Effector CD8-positive, alpha-beta T cell (primary cell): ENCODE data around the gene SPTBN5.

Experiments
- DNase-seq: peaks from one replicate; lab custom pipeline; 2025; lab: John Stamatoyannopoulos, UW

SPTBN5 gene

GRCh38 chr15:41904541-41905005 is 10.7 kb upstream of the SPTBN5 start:
- DNase-seq = peak; percentile 50

- DNase-seq = no peak
Observed at GRCh38 chr15:41903782-41904181, 9.9 kb upstream of the SPTBN5 start.

- DNase-seq = no peak
Observed at GRCh38 chr15:41901431-41901830, 7.6 kb upstream of the SPTBN5 start.

- no peak for DNase-seq
Observed at GRCh38 chr15:41900526-41901380, 6.9 kb upstream of the SPTBN5 start.

- no peak for DNase-seq
Observed at GRCh38 chr15:41899854-41900442, 6.1 kb upstream of the SPTBN5 start.

GRCh38 chr15:41897363-41897799 is 3.5 kb upstream of the SPTBN5 start:
- DNase-seq = no peak

GRCh38 chr15:41896566-41896965 is 2.7 kb upstream of the SPTBN5 start:
- DNase-seq = no peak

- no peak for DNase-seq
Observed at GRCh38 chr15:41895957-41896356, 2.1 kb upstream of the SPTBN5 start.

- DNase-seq = no peak
Observed at GRCh38 chr15:41895491-41895890, 1.6 kb upstream of the SPTBN5 start.

GRCh38 chr15:41894791-41895463 is 1.1 kb upstream of the SPTBN5 start:
- DNase-seq = peak; percentile 67

GRCh38 chr15:41894251-41894790 is 468 bp upstream of the SPTBN5 start:
- no peak for DNase-seq

GRCh38 chr15:41892621-41893421 is 1.0 kb downstream of the SPTBN5 start:
- DNase-seq = no peak

- no peak for DNase-seq
Observed at GRCh38 chr15:41891946-41892345, 1.9 kb downstream of the SPTBN5 start.

GRCh38 chr15:41891226-41891625 is 2.6 kb downstream of the SPTBN5 start:
- DNase-seq = no peak

GRCh38 chr15:41890050-41890690 is 3.7 kb downstream of the SPTBN5 start:
- no peak for DNase-seq

GRCh38 chr15:41888662-41889253 is 5.1 kb downstream of the SPTBN5 start:
- DNase-seq = no peak

- no peak for DNase-seq
Observed at GRCh38 chr15:41887893-41888292, 6.0 kb downstream of the SPTBN5 start.

- no peak for DNase-seq
Observed at GRCh38 chr15:41887161-41887560, 6.7 kb downstream of the SPTBN5 start.

- no peak for DNase-seq
Observed at GRCh38 chr15:41886741-41887140, 7.1 kb downstream of the SPTBN5 start.

GRCh38 chr15:41885841-41886240 is 8.0 kb downstream of the SPTBN5 start:
- DNase-seq = no peak

GRCh38 chr15:41885321-41885720 is 8.5 kb downstream of the SPTBN5 start:
- DNase-seq = no peak
